Raji (cell line): ENCODE data around the gene TTYH3.

Experiments
- POLR2A ChIP-seq: IDR thresholded peaks from 2 replicates; pipeline ENCODE4 v1.6.1; 2011; ENCODE audit warnings: low read depth, low read length, control low read depth; ENCODE audit not compliant: insufficient read depth

Gene TTYH3, protein sequence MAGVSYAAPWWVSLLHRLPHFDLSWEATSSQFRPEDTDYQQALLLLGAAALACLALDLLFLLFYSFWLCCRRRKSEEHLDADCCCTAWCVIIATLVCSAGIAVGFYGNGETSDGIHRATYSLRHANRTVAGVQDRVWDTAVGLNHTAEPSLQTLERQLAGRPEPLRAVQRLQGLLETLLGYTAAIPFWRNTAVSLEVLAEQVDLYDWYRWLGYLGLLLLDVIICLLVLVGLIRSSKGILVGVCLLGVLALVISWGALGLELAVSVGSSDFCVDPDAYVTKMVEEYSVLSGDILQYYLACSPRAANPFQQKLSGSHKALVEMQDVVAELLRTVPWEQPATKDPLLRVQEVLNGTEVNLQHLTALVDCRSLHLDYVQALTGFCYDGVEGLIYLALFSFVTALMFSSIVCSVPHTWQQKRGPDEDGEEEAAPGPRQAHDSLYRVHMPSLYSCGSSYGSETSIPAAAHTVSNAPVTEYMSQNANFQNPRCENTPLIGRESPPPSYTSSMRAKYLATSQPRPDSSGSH

DNA sequence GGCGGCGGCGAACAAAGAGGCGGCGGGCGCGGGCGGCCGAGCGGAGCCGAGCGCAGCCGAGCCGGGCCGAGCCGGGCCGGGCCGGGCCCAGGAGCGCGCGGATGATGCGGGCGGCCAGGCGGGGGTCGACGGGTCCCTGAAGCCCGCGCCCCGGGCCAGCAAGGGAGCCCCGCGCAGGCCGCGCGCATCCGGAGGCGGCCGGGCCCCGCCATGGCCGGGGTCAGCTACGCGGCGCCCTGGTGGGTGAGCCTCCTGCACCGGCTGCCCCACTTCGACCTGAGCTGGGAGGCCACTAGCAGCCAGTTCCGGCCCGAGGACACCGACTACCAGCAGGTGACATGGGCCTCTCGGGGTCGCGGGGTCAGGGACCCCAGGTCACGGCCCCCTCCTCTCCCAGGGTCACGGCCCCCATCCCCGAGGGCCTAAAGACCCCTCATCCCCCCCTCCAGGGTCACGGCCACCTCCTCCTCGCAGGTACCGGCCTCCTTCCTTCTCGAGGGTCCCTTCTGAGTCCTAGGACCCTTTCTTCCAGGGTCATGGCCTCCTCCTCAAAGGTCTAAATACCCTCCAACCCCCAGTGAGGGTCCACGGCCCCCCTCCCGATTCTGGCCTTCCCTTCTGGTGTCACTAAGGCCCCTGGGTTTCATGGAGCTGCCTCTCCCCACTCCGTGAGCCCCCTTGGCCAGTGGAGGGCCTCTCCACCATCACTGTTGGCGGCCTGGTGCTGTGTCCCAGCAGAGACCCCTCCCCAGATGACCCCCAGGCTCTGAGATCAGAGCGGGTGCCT lies at the start of gene TTYH3:
TTYH3 (plus strand) TSS at position 41 of the 787 bp plus-strand sequence; CDS start at position 211, 170 bp downstream.
- TF ChIP-seq POLR2A = no peak

DNA sequence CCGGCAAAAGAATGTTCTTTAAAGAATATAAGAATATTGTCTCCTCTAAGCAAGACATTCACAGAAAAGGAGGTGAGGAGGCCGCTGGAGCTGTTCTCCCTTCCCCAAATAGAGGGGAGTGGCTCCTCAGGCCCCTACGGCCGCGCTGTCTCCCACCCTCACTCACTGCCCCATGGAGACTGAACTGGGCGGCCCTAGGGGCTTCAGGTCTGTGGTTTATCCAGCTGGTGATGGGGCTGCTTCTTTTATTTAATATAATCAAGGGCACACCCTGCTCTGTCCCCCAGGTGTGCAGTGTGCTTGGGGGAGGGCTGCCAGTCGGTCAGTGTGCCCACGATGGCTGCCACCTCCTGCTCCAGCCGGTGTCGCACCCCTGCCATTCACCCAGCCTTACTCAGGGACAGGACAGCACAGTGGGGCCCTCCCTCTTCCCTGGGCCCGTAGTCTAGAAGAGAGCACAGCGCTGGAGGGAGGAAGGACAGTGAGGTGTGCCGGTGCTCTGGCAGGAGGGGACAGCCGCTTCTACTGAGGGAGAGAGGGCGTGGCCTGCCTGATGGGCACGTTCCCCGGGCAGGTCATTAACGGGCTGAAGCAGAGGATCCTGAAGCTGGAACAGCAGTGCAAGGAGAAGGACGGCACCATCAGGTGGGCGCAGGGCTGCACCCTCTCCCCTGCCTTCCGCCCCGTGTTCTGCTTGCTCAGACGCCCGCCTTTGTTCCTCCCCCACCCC lies 49.6 kb upstream of the TTYH3 start:
- no peak for TF ChIP-seq POLR2A

GRCh38 chr7:2583798-2584580 lies 47.8 kb upstream of the TTYH3 start:
- TF ChIP-seq POLR2A = no peak

DNA sequence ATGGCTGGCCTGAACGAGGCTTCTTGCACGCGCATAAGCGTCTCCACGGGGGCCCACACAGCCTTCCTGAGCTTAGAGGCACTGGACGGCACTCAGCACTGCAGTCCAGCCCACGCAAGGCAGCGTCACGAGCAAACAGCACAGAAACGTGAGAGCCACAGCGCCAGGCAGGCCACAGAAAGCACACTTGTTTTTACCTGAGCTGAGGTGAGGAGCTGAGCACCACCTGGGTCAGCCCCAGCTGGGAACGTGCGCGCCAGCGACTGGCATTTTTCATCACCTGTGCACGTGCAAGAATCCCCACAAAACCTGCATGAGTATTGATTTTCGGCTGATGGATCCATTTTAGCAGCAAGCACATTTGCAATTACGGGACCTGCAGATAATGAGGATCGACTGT lies 46.3 kb upstream of the TTYH3 start:
- TF ChIP-seq POLR2A = no peak

GRCh38 chr7:2586326-2587020 lies 45.3 kb upstream of the TTYH3 start:
- no peak for TF ChIP-seq POLR2A

DNA sequence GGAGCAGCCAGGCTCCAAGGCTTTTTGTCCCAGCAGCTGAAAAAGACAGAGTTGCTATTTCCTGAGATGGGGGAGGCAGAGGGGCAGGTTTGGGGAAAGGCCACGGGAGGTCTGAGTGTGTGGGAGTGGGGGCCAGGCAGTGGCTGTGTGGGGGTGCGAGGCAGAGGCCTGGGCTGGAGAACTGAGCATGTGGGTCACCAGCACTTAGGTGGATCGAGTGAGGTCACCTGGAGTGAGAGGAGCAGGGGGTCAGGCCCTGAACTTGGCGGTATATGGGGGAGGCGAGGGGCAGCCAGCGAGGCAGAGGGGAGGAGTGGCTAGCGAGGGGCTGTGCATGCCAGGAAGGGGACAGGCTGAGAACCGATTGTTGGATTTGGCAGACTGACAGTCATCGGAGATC lies 44.7 kb upstream of the TTYH3 start:
- TF ChIP-seq POLR2A = no peak

- no peak for TF ChIP-seq POLR2A
Measured at GRCh38 chr7:2587778-2588177, 44.0 kb upstream of the TTYH3 start.

DNA sequence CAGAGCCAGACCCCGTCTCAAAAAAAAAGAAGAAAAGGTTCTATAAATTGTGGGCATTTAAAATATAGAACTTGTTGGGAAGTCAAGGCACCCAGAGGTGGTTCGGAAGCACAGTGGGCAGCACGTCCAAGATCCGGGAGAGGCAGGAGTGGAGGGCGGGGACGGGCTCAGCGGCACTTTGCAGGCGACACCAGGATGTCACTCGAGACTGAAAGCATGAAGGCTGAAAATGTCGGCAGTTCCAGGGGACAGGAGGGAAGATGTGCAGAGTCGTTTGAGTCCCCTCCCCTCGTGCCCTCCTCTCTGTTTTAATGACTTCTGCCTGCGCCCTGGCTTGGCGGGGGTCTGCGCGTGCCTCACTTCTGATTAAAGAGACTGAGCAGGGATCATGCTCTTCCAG lies 42.4 kb upstream of the TTYH3 start:
- TF ChIP-seq POLR2A = no peak

GRCh38 chr7:2592375-2592865 lies 39.4 kb upstream of the TTYH3 start:
- no peak for TF ChIP-seq POLR2A

DNA sequence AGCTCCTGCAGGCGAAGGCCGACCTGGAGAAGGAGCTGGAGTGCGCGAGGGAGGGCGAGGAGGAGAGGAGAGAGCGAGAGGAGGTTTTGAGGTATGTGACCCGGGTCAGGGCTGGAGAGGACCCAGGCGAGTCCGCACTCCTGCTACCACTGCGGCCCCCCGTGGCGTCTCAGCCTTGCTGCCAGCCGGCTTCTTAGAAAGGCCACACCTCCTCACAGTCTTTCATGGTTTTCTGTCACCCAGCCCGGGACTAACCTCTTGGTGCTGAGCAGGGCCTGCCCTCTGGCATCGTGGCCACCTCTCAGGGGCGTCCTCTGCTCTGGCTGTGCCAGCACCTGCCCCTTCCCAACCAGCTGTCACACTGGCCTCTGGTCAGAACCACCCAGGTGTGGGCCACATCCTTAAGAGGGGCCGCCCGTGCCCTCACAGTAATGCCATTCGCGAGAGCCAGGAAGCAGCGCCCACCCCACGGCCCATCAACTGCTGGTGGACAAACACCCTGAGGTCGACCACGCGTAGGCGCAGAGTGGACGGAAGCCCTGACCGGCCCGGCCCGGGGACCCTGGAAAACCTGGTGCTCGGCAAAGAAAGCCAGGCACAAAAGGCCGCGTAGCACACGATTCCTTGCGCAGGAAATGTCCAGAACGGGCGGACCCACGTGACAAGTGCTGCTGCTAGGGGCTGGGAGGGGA lies 38.6 kb upstream of the TTYH3 start:
- TF ChIP-seq POLR2A = no peak

- TF ChIP-seq POLR2A = no peak
Measured at GRCh38 chr7:2594599-2594998, 37.2 kb upstream of the TTYH3 start.

- TF ChIP-seq POLR2A = no peak
Measured at GRCh38 chr7:2595258-2595860, 36.4 kb upstream of the TTYH3 start.
